Keratinocyte (primary cell): Measurements from ENCODE around the gene TMEM120B. TPM values are rescaled to one million over a fixed set of nuclear protein-coding genes. Genes with fewer than 3 reads are reported as not detected.
"Not testable (repeated sequence)": the region's sequence is repeated elsewhere in the genome, so short reads cannot be mapped to it uniquely, and the experiment has no call there.

Experiments used
- DNase-seq: peaks from one replicate; pipeline ENCODE4 v3.0.0-alpha.2; 2011; ENCODE audit warnings: low read depth, missing footprints, low spot score
- FAIRE-seq: peaks from 2 replicates; lab custom pipeline; 2011; peaks lifted over from hg19 to GRCh38; lab: Jason Lieb, UNC
- H2AFZ ChIP-seq: 2 replicates; pipeline ENCODE4 v1.6.0; 2012; ENCODE audit warnings: low read length, control low read depth, inconsistent platforms; ENCODE audit not compliant: control insufficient read depth
- H3K27ac ChIP-seq: 2 replicates; pipeline ENCODE4 v1.5.1; 2011; ENCODE audit warnings: low read length; ENCODE audit not compliant: control insufficient read depth, insufficient read depth
- H3K27me3 ChIP-seq: 3 replicates; pipeline ENCODE4 v1.6.0; 2011; ENCODE audit warnings: low read length; ENCODE audit not compliant: control insufficient read depth, insufficient read depth; ENCODE audit errors: extremely low read depth
- H3K36me3 ChIP-seq, 2 experiments: 2 replicates in 1 of 2; 3 replicates in 1 of 2; pipeline ENCODE4 v1.5.1; 2011; ENCODE audit warnings: low read length in 2 of 2, mild to moderate bottlenecking in 1 of 2; ENCODE audit not compliant: control insufficient read depth in 2 of 2, insufficient read depth in 2 of 2; ENCODE audit errors: extremely low read depth in 1 of 2
- H3K4me1 ChIP-seq: 3 replicates; pipeline ENCODE4 v1.5.1; 2011; ENCODE audit warnings: low read length; ENCODE audit not compliant: control insufficient read depth, insufficient read depth; ENCODE audit errors: extremely low read depth
- H3K4me2 ChIP-seq: 3 replicates; pipeline ENCODE4 v1.6.0; 2011; ENCODE audit warnings: low read depth, low read length; ENCODE audit not compliant: control insufficient read depth, insufficient read depth; ENCODE audit errors: extremely low read depth
- H3K4me3 ChIP-seq, 3 experiments: fragments of 200-600 bp in 1 of 3; sonication (generic) in 1 of 3; 2 replicates in 2 of 3; 3 replicates in 1 of 3; pipeline ENCODE4 v1.5.1; 2011 to 2016; ENCODE audit warnings: low read length in 3 of 3, mild to moderate bottlenecking in 3 of 3, control low read depth in 2 of 3, inconsistent platforms in 1 of 3, low read depth in 1 of 3, mixed read lengths in 1 of 3, mixed run types in 1 of 3, moderate library complexity in 1 of 3; ENCODE audit not compliant: control insufficient read depth in 2 of 3, insufficient read depth in 2 of 3; ENCODE audit errors: extremely low read depth in 1 of 3
- H3K79me2 ChIP-seq: 2 replicates; pipeline ENCODE4 v1.6.0; 2012; ENCODE audit warnings: low read length; ENCODE audit not compliant: control insufficient read depth, insufficient read depth
- H3K9ac ChIP-seq: 3 replicates; pipeline ENCODE4 v1.6.0; 2011; ENCODE audit warnings: low read length; ENCODE audit not compliant: control insufficient read depth, insufficient read depth; ENCODE audit errors: extremely low read depth
- H3K9me1 ChIP-seq: 3 replicates; pipeline ENCODE4 v1.6.0; 2011; ENCODE audit warnings: low read length; ENCODE audit not compliant: control insufficient read depth, insufficient read depth; ENCODE audit errors: extremely low read depth
- H3K9me3 ChIP-seq: 2 replicates; pipeline ENCODE4 v1.5.1; 2012; ENCODE audit warnings: low read depth, low read length; ENCODE audit not compliant: control insufficient read depth
- H4K20me1 ChIP-seq: 3 replicates; pipeline ENCODE4 v1.6.0; 2011; ENCODE audit warnings: low read length; ENCODE audit not compliant: control insufficient read depth, insufficient read depth; ENCODE audit errors: extremely low read depth
- EZH2 ChIP-seq: IDR thresholded peaks from one replicate; pipeline ENCODE4 v1.6.1; 2012; ENCODE audit warnings: inconsistent platforms, mild to moderate bottlenecking, low read length, moderate library complexity
- dilution Hi-C: fragments of 300-500 bp; cut with MboI; formaldehyde crosslinking; loops from one replicate; pipeline ENCODE4 v1.7.0; 2020; ENCODE audit warnings: low sequenced_read_pairs; ENCODE audit not compliant: extremely low pct_ligation_motif_present
- polyA plus RNA-seq, 5 experiments: library from polyadenylated mRNA; depleted of rRNA in 3 of 5; stranded (reverse) in 3 of 5; stranded (forward) in 1 of 5; unstranded in 1 of 5; fragments of >200 nt; gene quantifications; 1 replicate in 1 of 5; 2 replicates in 3 of 5; 3 replicates in 1 of 5; pipeline versions ENCODE4 v1.2.1 to v1.2.3, GENCODE V29; 2011 to 2012; ENCODE audit warnings: missing spikeins in 2 of 5, low read depth in 1 of 5, low replicate concordance in 1 of 5
- TF ChIP-seq, protein P1 (sequence below), 3 experiments: IDR thresholded peaks in 1 of 3; conservative IDR thresholded peaks in 1 of 3; optimal IDR thresholded peaks in 1 of 3; 2 replicates in 2 of 3; 3 replicates in 1 of 3; pipeline versions ENCODE3 to v1.5.1; 2011; ENCODE audit warnings: low read length in 3 of 3, mild to moderate bottlenecking in 3 of 3, moderate library complexity in 2 of 3, control low read depth in 1 of 3, inconsistent platforms in 1 of 3; ENCODE audit not compliant: insufficient read depth in 2 of 3; ENCODE audit errors: extremely low read depth in 1 of 3

Gene TMEM120B
- polyA plus RNA-seq, 1 donor (not counting 4 experiments of a cell fraction or from before 2014, with no cell fraction given): 6.9 TPM

- Histone ChIP-seq H3K27ac (no peak overlapping the region), H3K4me1 (peaks cover 5% of the 10 kb centered on the region), H3K9ac (no peak overlapping the region), H3K4me3 (no peak overlapping the region), H2AFZ (no peak overlapping the region), H3K79me2 (no peaks in the 10 kb centered on the region), H3K9me1 (no peaks in the 10 kb centered on the region), H3K4me2 (no peak overlapping the region), H3K9me3 (no peaks in the 10 kb centered on the region), H4K20me1 (no peaks in the 10 kb centered on the region), H3K27me3 (no peaks in the 10 kb centered on the region), H3K36me3 (no peaks in the 10 kb centered on the region)
- DNase-seq (no peak), FAIRE-seq (no peak)
- dilution Hi-C loops: no loop called here
- TF ChIP-seq, protein P1, sequence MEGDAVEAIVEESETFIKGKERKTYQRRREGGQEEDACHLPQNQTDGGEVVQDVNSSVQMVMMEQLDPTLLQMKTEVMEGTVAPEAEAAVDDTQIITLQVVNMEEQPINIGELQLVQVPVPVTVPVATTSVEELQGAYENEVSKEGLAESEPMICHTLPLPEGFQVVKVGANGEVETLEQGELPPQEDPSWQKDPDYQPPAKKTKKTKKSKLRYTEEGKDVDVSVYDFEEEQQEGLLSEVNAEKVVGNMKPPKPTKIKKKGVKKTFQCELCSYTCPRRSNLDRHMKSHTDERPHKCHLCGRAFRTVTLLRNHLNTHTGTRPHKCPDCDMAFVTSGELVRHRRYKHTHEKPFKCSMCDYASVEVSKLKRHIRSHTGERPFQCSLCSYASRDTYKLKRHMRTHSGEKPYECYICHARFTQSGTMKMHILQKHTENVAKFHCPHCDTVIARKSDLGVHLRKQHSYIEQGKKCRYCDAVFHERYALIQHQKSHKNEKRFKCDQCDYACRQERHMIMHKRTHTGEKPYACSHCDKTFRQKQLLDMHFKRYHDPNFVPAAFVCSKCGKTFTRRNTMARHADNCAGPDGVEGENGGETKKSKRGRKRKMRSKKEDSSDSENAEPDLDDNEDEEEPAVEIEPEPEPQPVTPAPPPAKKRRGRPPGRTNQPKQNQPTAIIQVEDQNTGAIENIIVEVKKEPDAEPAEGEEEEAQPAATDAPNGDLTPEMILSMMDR (optimal IDR thresholded peaks at IDR 0.05 in 1 of 3, IDR thresholded peaks at IDR 0.05 in 1 of 3, conservative IDR thresholded peaks at IDR 0.05 in 1 of 3; ENCODE audit: extremely low read depth in 1 of 3, insufficient read depth in 2 of 3, low read length in 3 of 3): no peak
- no peak for TF ChIP-seq EZH2
Measured at GRCh38 chr12:121705514-121705913, 7.0 kb upstream of the TMEM120B start.

DNA sequence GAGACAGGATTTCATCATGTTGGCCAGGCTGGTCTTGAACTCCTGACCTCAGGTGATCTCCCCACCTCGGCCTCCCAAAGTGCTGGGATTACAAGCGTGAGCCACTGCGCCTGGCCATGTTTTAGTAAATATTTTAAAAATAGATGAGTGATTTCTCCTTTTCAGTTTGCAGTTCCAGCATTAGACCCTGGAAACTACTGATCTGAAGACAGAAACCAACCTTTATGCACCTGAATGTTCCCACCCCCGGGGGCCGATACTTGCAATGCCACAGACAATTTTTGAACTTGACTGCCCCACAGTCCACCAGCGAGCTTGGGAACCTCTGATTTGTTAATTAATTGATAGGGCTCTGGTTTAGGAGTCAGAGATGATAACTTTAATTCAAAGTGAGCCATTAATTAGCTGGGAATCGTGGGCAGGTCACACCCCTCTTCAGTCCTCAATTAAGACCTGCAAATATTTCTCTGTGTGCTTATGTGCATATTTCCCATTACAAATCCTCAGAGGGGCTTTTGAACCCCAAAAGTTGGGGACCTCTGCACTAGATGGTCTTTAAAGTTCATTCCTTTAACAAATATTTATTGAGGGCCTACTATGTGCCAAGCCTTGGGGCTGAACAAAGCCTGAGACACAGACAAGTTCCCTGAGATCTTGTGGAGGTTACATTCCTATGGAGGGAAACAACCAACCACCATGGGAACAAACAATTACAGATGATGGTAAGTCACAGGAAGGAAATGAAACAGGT is 4.1 kb upstream of the TMEM120B start:
- TF ChIP-seq EZH2: no peak
- TF ChIP-seq, protein P1 (optimal IDR thresholded peaks at IDR 0.05 in 1 of 3, IDR thresholded peaks at IDR 0.05 in 1 of 3, conservative IDR thresholded peaks at IDR 0.05 in 1 of 3; ENCODE audit: extremely low read depth in 1 of 3, insufficient read depth in 2 of 3, low read length in 3 of 3): no peak
- no peaks in the 10 kb centered on the region for H3K9me1 ChIP-seq
- DNase-seq: no peak
- H4K20me1 ChIP-seq: no peaks in the 10 kb centered on the region
- no peaks in the 10 kb centered on the region for H3K36me3 ChIP-seq
- H2AFZ ChIP-seq: no peak overlapping the region
- no peak for FAIRE-seq
- peaks cover 17% of the 10 kb centered on the region for H3K4me1 ChIP-seq
- H3K9ac ChIP-seq: no peak overlapping the region
- H3K4me3 ChIP-seq: no peak overlapping the region
- dilution Hi-C loops: no loop called here
- H3K27ac ChIP-seq: no peak overlapping the region
- no peak overlapping the region for H3K4me2 ChIP-seq
- H3K79me2 ChIP-seq: peaks cover 8% of the 10 kb centered on the region
- H3K9me3 ChIP-seq: no peaks in the 10 kb centered on the region
- H3K27me3 ChIP-seq: no peaks in the 10 kb centered on the region

DNA sequence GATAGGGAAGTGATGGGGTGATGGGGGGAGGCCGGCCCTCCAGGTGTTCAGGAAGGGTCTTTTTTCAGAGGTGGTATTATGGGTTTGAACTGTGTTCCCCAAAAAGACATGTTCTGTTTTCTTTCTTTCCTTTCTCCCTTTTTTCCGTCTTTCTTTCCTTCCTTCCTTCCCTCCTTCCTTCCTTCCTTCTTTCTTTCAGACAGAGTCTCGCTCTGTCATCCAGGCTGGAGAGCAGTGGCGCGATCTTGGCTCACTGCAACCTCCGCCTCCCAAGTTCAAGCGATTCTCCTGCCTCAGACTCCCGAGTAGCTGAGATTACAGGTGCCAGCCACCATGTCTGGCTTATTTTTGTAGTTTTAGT is 3.5 kb upstream of the TMEM120B start:
- Histone ChIP-seq H3K4me1 (peaks cover 23% of the 10 kb centered on the region), H3K79me2 (peaks cover 14% of the 10 kb centered on the region)
- H3K9ac ChIP-seq, FAIRE-seq, DNase-seq, H3K4me3 ChIP-seq, H3K27ac ChIP-seq, H3K9me1 ChIP-seq, H3K4me2 ChIP-seq, H3K36me3 ChIP-seq, dilution Hi-C loops, H2AFZ ChIP-seq, H3K9me3 ChIP-seq, H3K27me3 ChIP-seq, H4K20me1 ChIP-seq: not testable (repeated sequence)
